WTC11 (cell line): Measurements from ENCODE around the gene METTL21C. TPM values are rescaled to one million over a fixed set of nuclear protein-coding genes. Genes with fewer than 3 reads are reported as not detected.

Experiments
- ATAC-seq: fragments of 200-7000 bp; cut with Tn5 transposase; 2 replicates; pipeline ENCODE4 v1.10.0; 2021; ENCODE audit warnings: mild to moderate bottlenecking, moderate library complexity
- CTCF ChIA-PET: fragments of 300-600 bp; sonication (Branson Sonifier 250); formaldehyde crosslinking; loops from one replicate; lab custom pipeline; 2021; ENCODE audit warnings: antibody characterized with exemption; lab: Charles Lee
- POLR2A ChIA-PET: fragments of 350-600 bp; sonication (Branson Sonifier 250); formaldehyde crosslinking; loops from one replicate; lab custom pipeline; 2021; ENCODE audit warnings: antibody characterized with exemption; lab: Charles Lee
- DNase-seq: peaks from one replicate; pipeline ENCODE4 v3.0.0; 2021; ENCODE audit warnings: low spot score
- H3K27ac Mint-ChIP-seq: 2 replicates; pipeline ENCODE4 v1.8.0; 2021; ENCODE audit warnings: mixed read lengths
- H3K27me3 Mint-ChIP-seq: 2 replicates; pipeline ENCODE4 v1.8.0; 2021; ENCODE audit warnings: low read depth, mild to moderate bottlenecking, moderate library complexity, mixed read lengths
- H3K36me3 Mint-ChIP-seq: 2 replicates; pipeline ENCODE4 v1.8.0; 2021; ENCODE audit warnings: mixed read lengths
- H3K4me1 Mint-ChIP-seq: 2 replicates; pipeline ENCODE4 v1.8.0; 2022; ENCODE audit warnings: mixed read lengths
- H3K4me3 Mint-ChIP-seq: 2 replicates; pipeline ENCODE4 v1.8.0; 2021; ENCODE audit warnings: mild to moderate bottlenecking, moderate library complexity, mixed read lengths
- H3K9me3 Mint-ChIP-seq: 2 replicates; pipeline ENCODE4 v1.8.0; 2021; ENCODE audit warnings: mixed read lengths
- ELF4 ChIP-seq: sonication (generic); formaldehyde crosslinking; IDR thresholded peaks from 2 replicates; pipeline ENCODE4 v1.8.1; 2022; ENCODE audit warnings: low read depth, mild to moderate bottlenecking, moderate library complexity, missing genetic modification reagents
- FOXK1 ChIP-seq: sonication (generic); formaldehyde crosslinking; IDR thresholded peaks from 2 replicates; pipeline ENCODE4 v1.8.0; 2022; ENCODE audit warnings: mild to moderate bottlenecking, moderate library complexity, missing genetic modification reagents
- FOXP1 ChIP-seq: sonication (generic); formaldehyde crosslinking; IDR thresholded peaks from 2 replicates; pipeline ENCODE4 v1.8.0; 2022; ENCODE audit warnings: missing genetic modification reagents, mild to moderate bottlenecking, moderate library complexity, borderline replicate concordance
- GRHL2 ChIP-seq: fragments of 250-450 bp; sonication (Bioruptor Pico); IDR thresholded peaks from 2 replicates; pipeline ENCODE4 v1.8.0; 2022; ENCODE audit warnings: mild to moderate bottlenecking, moderate library complexity; ENCODE audit not compliant: insufficient replicate concordance, severe bottlenecking
- HMGXB4 ChIP-seq: sonication (generic); formaldehyde crosslinking; IDR thresholded peaks from 2 replicates; pipeline ENCODE4 v1.8.1; 2023; ENCODE audit warnings: mild to moderate bottlenecking, moderate library complexity, missing genetic modification reagents
- JUN ChIP-seq: sonication (generic); formaldehyde crosslinking; IDR thresholded peaks from 2 replicates; pipeline ENCODE4 v1.8.0; 2023; ENCODE audit warnings: mild to moderate bottlenecking, missing genetic modification reagents
- MXD4 ChIP-seq: fragments of 250-450 bp; sonication (Bioruptor Pico); IDR thresholded peaks from 2 replicates; pipeline ENCODE4 v1.8.0; 2021; ENCODE audit warnings: mild to moderate bottlenecking, moderate library complexity, borderline replicate concordance
- MYBL2 ChIP-seq: sonication (generic); formaldehyde crosslinking; IDR thresholded peaks from 2 replicates; pipeline ENCODE4 v1.8.1; 2023; ENCODE audit warnings: mild to moderate bottlenecking, moderate library complexity, missing genetic modification reagents
- NFATC4 ChIP-seq: fragments of 250-450 bp; sonication (Bioruptor Pico); IDR thresholded peaks from 2 replicates; pipeline ENCODE4 v1.9.0; 2021; ENCODE audit warnings: mild to moderate bottlenecking
- NR1H2 ChIP-seq: sonication (generic); formaldehyde crosslinking; IDR thresholded peaks from 2 replicates; pipeline ENCODE4 v1.9.0; 2021; ENCODE audit warnings: mild to moderate bottlenecking, moderate library complexity, missing genetic modification reagents
- NR2C2 ChIP-seq: sonication (generic); formaldehyde crosslinking; IDR thresholded peaks from 2 replicates; pipeline ENCODE4 v1.8.0; 2022; ENCODE audit warnings: mild to moderate bottlenecking, missing genetic modification reagents
- RELA ChIP-seq: sonication (generic); formaldehyde crosslinking; IDR thresholded peaks from 2 replicates; pipeline ENCODE4 v1.8.1; 2022; ENCODE audit warnings: missing genetic modification reagents, mild to moderate bottlenecking, borderline replicate concordance
- RORB ChIP-seq: fragments of 250-450 bp; sonication (Bioruptor Pico); IDR thresholded peaks from 2 replicates; pipeline ENCODE4 v1.9.0; 2021; ENCODE audit warnings: mild to moderate bottlenecking
- TCF7 ChIP-seq: sonication (generic); formaldehyde crosslinking; IDR thresholded peaks from 2 replicates; pipeline ENCODE4 v1.8.0; 2022; ENCODE audit warnings: mild to moderate bottlenecking, low read depth, missing genetic modification reagents, moderate library complexity
- TEAD4 ChIP-seq: sonication (generic); formaldehyde crosslinking; IDR thresholded peaks from 2 replicates; pipeline ENCODE4 v1.8.0; 2022; ENCODE audit warnings: mild to moderate bottlenecking, missing genetic modification reagents
- ZBTB43 ChIP-seq: sonication (generic); formaldehyde crosslinking; IDR thresholded peaks from 2 replicates; pipeline ENCODE4 v1.8.1; 2023; ENCODE audit warnings: mild to moderate bottlenecking, missing genetic modification reagents
- ZNF121 ChIP-seq: sonication (generic); formaldehyde crosslinking; IDR thresholded peaks from 2 replicates; pipeline ENCODE4 v1.8.0; 2023; ENCODE audit warnings: missing genetic modification reagents
- ZNF138 ChIP-seq: sonication (generic); formaldehyde crosslinking; conservative IDR thresholded peaks from 2 replicates; pipeline ENCODE4 v1.8.1; 2022; ENCODE audit warnings: mild to moderate bottlenecking, moderate library complexity, missing genetic modification reagents
- ZNF219 ChIP-seq: sonication (generic); formaldehyde crosslinking; IDR thresholded peaks from 2 replicates; pipeline ENCODE4 v1.8.0; 2023; ENCODE audit warnings: missing genetic modification reagents, mild to moderate bottlenecking, borderline replicate concordance
- ZNF263 ChIP-seq: sonication (generic); formaldehyde crosslinking; IDR thresholded peaks from 2 replicates; pipeline ENCODE4 v1.8.1; 2022; ENCODE audit warnings: low read depth, mild to moderate bottlenecking, moderate library complexity, missing genetic modification reagents
- ZNF317 ChIP-seq: sonication (generic); formaldehyde crosslinking; IDR thresholded peaks from 2 replicates; pipeline ENCODE4 v1.8.1; 2023; ENCODE audit warnings: low read depth, mild to moderate bottlenecking, moderate library complexity, missing genetic modification reagents, borderline replicate concordance
- ZNF423 ChIP-seq: fragments of 250-450 bp; sonication (Bioruptor Pico); IDR thresholded peaks from 2 replicates; pipeline ENCODE4 v2.1.2; 2022; ENCODE audit warnings: mild to moderate bottlenecking, moderate library complexity
- total RNA-seq: library from RNA; stranded (reverse); gene quantifications from 3 replicates; pipeline ENCODE4 v1.2.3, GENCODE V29; 2021
- TF ChIP-seq, protein P1 (sequence below): sonication (generic); formaldehyde crosslinking; IDR thresholded peaks from 2 replicates; pipeline ENCODE4 v1.8.0; 2022; ENCODE audit warnings: missing genetic modification reagents
- TF ChIP-seq, protein P2 (sequence below): sonication (generic); formaldehyde crosslinking; IDR thresholded peaks from 2 replicates; pipeline ENCODE4 v1.8.1; 2023; ENCODE audit warnings: mild to moderate bottlenecking, missing genetic modification reagents, moderate library complexity
- TF ChIP-seq, protein P3 (sequence below): sonication (generic); formaldehyde crosslinking; IDR thresholded peaks from 2 replicates; pipeline ENCODE4 v1.8.1; 2022; ENCODE audit warnings: mild to moderate bottlenecking, moderate library complexity, missing genetic modification reagents
- TF ChIP-seq, protein P4 (sequence below): sonication (generic); formaldehyde crosslinking; IDR thresholded peaks from 2 replicates; pipeline ENCODE4 v1.8.1; 2022; ENCODE audit warnings: low read depth, mild to moderate bottlenecking, moderate library complexity, missing genetic modification reagents, borderline replicate concordance
- TF ChIP-seq, protein P5 (sequence below): fragments of 200-600 bp; IDR thresholded peaks from 2 replicates; pipeline ENCODE4 v1.8.0; 2022; ENCODE audit warnings: antibody characterized with exemption

Gene METTL21C
- total RNA-seq, 1 experiment from 2014 or later, result not detected

DNA sequence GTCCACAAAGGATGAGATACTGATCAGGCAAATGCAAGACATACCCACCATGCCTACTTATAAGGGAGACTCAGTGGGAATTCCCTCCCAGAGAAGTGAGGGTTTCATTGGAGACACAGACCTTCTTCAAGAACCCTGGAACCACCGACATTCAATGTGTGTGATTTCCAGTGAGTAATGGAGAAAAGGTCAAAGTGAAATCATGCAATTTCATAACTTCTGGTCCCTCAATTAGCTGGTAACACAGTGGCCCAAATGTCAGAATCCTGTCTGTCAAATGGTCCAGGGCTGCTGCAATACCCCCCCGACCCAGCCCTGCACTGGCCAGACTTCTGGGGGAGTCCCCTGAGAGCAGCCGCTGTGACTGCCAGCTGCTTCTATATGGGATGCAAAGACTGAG is 4.7 kb upstream of the METTL21C start:
- Mint-ChIP-seq H3K4me1 (peaks cover 11% of the 10 kb centered on the region), H3K27ac (no peak overlapping the region), H3K27me3 (no peaks in the 10 kb centered on the region), H3K9me3 (peaks cover 13% of the 10 kb centered on the region), H3K36me3 (peaks cover 3% of the 10 kb centered on the region; the same call in 1 of the 2 replicates), H3K4me3 (no peak overlapping the region)
- ATAC-seq (no peak), DNase-seq (no peak)
- ChIA-PET CTCF (no interaction called here), POLR2A (no interaction called here)
- TF ChIP-seq RORB (CRISPR knock-in tag) (no peak), ZNF121 (no peak), ZNF263 (CRISPR knock-in tag) (no peak), NR2C2 (CRISPR knock-in tag) (no peak), TEAD4 (CRISPR knock-in tag) (no peak), GRHL2 (CRISPR knock-in tag) (no peak), FOXK1 (no peak), ZNF219 (CRISPR knock-in tag) (no peak), JUN (CRISPR knock-in tag) (no peak), HMGXB4 (CRISPR knock-in tag) (no peak), ZNF317 (CRISPR knock-in tag) (no peak), ELF4 (CRISPR knock-in tag) (no peak), RELA (no peak)
- TF ChIP-seq, protein P1, sequence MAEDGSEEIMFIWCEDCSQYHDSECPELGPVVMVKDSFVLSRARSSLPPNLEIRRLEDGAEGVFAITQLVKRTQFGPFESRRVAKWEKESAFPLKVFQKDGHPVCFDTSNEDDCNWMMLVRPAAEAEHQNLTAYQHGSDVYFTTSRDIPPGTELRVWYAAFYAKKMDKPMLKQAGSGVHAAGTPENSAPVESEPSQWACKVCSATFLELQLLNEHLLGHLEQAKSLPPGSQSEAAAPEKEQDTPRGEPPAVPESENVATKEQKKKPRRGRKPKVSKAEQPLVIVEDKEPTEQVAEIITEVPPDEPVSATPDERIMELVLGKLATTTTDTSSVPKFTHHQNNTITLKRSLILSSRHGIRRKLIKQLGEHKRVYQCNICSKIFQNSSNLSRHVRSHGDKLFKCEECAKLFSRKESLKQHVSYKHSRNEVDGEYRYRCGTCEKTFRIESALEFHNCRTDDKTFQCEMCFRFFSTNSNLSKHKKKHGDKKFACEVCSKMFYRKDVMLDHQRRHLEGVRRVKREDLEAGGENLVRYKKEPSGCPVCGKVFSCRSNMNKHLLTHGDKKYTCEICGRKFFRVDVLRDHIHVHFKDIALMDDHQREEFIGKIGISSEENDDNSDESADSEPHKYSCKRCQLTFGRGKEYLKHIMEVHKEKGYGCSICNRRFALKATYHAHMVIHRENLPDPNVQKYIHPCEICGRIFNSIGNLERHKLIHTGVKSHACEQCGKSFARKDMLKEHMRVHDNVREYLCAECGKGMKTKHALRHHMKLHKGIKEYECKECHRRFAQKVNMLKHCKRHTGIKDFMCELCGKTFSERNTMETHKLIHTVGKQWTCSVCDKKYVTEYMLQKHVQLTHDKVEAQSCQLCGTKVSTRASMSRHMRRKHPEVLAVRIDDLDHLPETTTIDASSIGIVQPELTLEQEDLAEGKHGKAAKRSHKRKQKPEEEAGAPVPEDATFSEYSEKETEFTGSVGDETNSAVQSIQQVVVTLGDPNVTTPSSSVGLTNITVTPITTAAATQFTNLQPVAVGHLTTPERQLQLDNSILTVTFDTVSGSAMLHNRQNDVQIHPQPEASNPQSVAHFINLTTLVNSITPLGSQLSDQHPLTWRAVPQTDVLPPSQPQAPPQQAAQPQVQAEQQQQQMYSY (CRISPR knock-in tag), result no peak
- TF ChIP-seq, protein P2, sequence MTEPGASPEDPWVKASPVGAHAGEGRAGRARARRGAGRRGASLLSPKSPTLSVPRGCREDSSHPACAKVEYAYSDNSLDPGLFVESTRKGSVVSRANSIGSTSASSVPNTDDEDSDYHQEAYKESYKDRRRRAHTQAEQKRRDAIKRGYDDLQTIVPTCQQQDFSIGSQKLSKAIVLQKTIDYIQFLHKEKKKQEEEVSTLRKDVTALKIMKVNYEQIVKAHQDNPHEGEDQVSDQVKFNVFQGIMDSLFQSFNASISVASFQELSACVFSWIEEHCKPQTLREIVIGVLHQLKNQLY (CRISPR knock-in tag), result no peak
- TF ChIP-seq, protein P3, sequence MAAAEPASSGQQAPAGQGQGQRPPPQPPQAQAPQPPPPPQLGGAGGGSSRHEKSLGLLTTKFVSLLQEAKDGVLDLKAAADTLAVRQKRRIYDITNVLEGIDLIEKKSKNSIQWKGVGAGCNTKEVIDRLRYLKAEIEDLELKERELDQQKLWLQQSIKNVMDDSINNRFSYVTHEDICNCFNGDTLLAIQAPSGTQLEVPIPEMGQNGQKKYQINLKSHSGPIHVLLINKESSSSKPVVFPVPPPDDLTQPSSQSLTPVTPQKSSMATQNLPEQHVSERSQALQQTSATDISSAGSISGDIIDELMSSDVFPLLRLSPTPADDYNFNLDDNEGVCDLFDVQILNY, result no peak
- TF ChIP-seq, protein P4, sequence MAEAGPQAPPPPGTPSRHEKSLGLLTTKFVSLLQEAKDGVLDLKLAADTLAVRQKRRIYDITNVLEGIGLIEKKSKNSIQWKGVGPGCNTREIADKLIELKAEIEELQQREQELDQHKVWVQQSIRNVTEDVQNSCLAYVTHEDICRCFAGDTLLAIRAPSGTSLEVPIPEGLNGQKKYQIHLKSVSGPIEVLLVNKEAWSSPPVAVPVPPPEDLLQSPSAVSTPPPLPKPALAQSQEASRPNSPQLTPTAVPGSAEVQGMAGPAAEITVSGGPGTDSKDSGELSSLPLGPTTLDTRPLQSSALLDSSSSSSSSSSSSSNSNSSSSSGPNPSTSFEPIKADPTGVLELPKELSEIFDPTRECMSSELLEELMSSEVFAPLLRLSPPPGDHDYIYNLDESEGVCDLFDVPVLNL (CRISPR knock-in tag), result no peak

DNA sequence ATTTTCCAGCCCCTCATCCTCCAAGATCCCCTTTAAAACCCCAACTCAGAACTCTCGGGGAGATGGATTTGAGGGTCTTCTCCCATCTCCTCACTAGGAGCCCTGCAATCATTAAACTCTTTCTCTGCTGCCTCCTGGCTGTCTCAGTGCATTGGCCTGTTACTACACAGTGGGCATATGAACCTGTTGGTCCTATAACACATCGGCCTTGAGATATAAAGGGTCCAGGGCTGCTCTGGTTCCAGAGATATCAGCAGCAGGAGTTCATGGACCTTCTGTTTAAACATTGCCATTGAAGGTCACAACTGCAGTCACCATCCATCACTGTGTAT is 3.8 kb upstream of the METTL21C start:
- H3K27ac Mint-ChIP-seq, result no peak overlapping the region
- ATAC-seq (no peak), DNase-seq (no peak)
- H3K4me1 Mint-ChIP-seq, result peaks cover 11% of the 10 kb centered on the region
- TF ChIP-seq TCF7 (CRISPR knock-in tag) (no peak), MYBL2 (CRISPR knock-in tag) (no peak), ZNF423 (CRISPR knock-in tag) (no peak), ZBTB43 (no peak), FOXP1 (no peak), FOXK1 (no peak), GRHL2 (CRISPR knock-in tag) (no peak), NR1H2 (CRISPR knock-in tag) (no peak), NFATC4 (CRISPR knock-in tag) (no peak), ZNF138 (no peak), MXD4 (no peak)
- TF ChIP-seq, protein P5, sequence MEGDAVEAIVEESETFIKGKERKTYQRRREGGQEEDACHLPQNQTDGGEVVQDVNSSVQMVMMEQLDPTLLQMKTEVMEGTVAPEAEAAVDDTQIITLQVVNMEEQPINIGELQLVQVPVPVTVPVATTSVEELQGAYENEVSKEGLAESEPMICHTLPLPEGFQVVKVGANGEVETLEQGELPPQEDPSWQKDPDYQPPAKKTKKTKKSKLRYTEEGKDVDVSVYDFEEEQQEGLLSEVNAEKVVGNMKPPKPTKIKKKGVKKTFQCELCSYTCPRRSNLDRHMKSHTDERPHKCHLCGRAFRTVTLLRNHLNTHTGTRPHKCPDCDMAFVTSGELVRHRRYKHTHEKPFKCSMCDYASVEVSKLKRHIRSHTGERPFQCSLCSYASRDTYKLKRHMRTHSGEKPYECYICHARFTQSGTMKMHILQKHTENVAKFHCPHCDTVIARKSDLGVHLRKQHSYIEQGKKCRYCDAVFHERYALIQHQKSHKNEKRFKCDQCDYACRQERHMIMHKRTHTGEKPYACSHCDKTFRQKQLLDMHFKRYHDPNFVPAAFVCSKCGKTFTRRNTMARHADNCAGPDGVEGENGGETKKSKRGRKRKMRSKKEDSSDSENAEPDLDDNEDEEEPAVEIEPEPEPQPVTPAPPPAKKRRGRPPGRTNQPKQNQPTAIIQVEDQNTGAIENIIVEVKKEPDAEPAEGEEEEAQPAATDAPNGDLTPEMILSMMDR, result no peak
- POLR2A ChIA-PET, result no interaction called here
- no peaks in the 10 kb centered on the region for H3K27me3 Mint-ChIP-seq
- H3K36me3 Mint-ChIP-seq, result peaks cover 3% of the 10 kb centered on the region; the same call in 1 of the 2 replicates
- no peak overlapping the region for H3K4me3 Mint-ChIP-seq
- peaks cover 13% of the 10 kb centered on the region for H3K9me3 Mint-ChIP-seq
- CTCF ChIA-PET, result no interaction called here
